MM.1S (cell line): ENCODE results near the gene ALPK3.

Source experiments
- DNase-seq: peaks from one replicate; pipeline ENCODE4 v3.0.0-alpha.2; 2015
- H2AFZ ChIP-seq: fragments of 300-600 bp; sonication (generic); 2 replicates; pipeline ENCODE4 v1.6.0; 2016; ENCODE audit warnings: antibody characterized with exemption, low read length
- H3F3A ChIP-seq: fragments of 300-600 bp; sonication (generic); 2 replicates; pipeline ENCODE4 v1.6.1; 2016; ENCODE audit warnings: mild to moderate bottlenecking, antibody characterized with exemption, low read length, moderate library complexity, mixed read lengths; ENCODE audit not compliant: insufficient read depth
- H3K27ac ChIP-seq: fragments of 300-600 bp; sonication (generic); 2 replicates; pipeline ENCODE4 v1.5.1; 2016; ENCODE audit warnings: mild to moderate bottlenecking, low read length
- H3K27me3 ChIP-seq: fragments of 300-600 bp; sonication (generic); replicated peaks from 2 replicates; pipeline ENCODE4 v1.6.0; 2016; ENCODE audit warnings: low read length; ENCODE audit not compliant: insufficient read depth
- H3K36me3 ChIP-seq: fragments of 300-600 bp; sonication (generic); replicated peaks from 2 replicates; pipeline ENCODE4 v1.6.1; 2016; ENCODE audit warnings: mild to moderate bottlenecking, low read length, mixed read lengths; ENCODE audit not compliant: insufficient read depth
- H3K4me1 ChIP-seq: fragments of 300-600 bp; sonication (generic); 2 replicates; pipeline ENCODE4 v1.6.1; 2016; ENCODE audit warnings: low read length, mixed read lengths
- H3K4me2 ChIP-seq: fragments of 300-600 bp; sonication (generic); 2 replicates; pipeline ENCODE4 v1.6.0; 2016; ENCODE audit warnings: low read depth, low read length
- H3K4me3 ChIP-seq: fragments of 300-600 bp; sonication (generic); 2 replicates; pipeline ENCODE4 v1.5.1; 2016; ENCODE audit warnings: low read length, mixed read lengths
- H3K79me2 ChIP-seq: fragments of 300-600 bp; sonication (generic); 2 replicates; pipeline ENCODE4 v1.6.1; 2016; ENCODE audit warnings: mixed run types, low read length, mixed read lengths
- H3K9ac ChIP-seq: fragments of 300-600 bp; sonication (generic); 2 replicates; pipeline ENCODE4 v1.6.1; 2016; ENCODE audit warnings: low read length, mixed read lengths
- H3K9me2 ChIP-seq: fragments of 300-600 bp; sonication (generic); replicated peaks from 2 replicates; pipeline ENCODE4 v1.6.1; 2016; ENCODE audit warnings: mild to moderate bottlenecking, low read length, mixed read lengths; ENCODE audit not compliant: insufficient read depth
- H3K9me3 ChIP-seq: fragments of 300-600 bp; sonication (generic); replicated peaks from 2 replicates; pipeline ENCODE4 v1.6.1; 2016; ENCODE audit warnings: mild to moderate bottlenecking, low read length, mixed read lengths; ENCODE audit not compliant: insufficient read depth
- H4K20me1 ChIP-seq: fragments of 300-600 bp; sonication (generic); 2 replicates; pipeline ENCODE4 v1.6.1; 2016; ENCODE audit warnings: mild to moderate bottlenecking, low read length, moderate library complexity, mixed read lengths; ENCODE audit not compliant: insufficient read depth
- CTCF ChIP-seq: fragments of 300-600 bp; sonication (generic); IDR thresholded peaks from 2 replicates; pipeline ENCODE4 v1.5.1; 2016; ENCODE audit warnings: antibody characterized with exemption, low read length, mixed read lengths
- EZH2 ChIP-seq: fragments of 300-600 bp; sonication (generic); optimal IDR thresholded peaks from 2 replicates; pipeline ENCODE3; 2017; ENCODE audit warnings: low read depth, mild to moderate bottlenecking, antibody characterized with exemption, low read length, mixed read lengths
- EZH2phosphoT487 ChIP-seq: fragments of 300-600 bp; sonication (generic); IDR thresholded peaks from 2 replicates; pipeline ENCODE4 v1.6.1; 2018; ENCODE audit warnings: antibody characterized with exemption, low read length

Gene ALPK3

DNA sequence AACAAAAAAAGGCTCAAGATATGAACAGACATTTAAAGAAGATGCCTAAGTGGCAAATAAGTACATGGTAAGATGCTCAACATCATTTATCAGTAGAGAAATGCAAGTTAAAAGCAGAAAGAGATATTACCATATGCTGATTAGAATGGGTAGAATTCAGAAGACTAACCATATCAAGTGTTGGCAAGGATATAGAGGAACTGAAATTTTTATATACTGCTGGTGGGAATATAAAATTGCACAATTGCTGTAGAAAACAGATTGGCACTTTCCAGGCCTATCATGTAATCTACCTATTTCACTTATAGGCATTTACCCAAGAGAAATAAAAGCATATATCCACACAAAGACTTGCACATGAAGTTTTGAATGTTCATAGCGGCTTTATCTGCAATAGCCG lies 84.4 kb downstream of the ALPK3 start:
- Histone ChIP-seq H3K27ac (no peak overlapping the region), H3K9me3 (no peaks in the 10 kb centered on the region), H3K79me2 (no peaks in the 10 kb centered on the region), H3F3A (no peaks in the 10 kb centered on the region), H2AFZ (no peak overlapping the region), H4K20me1 (no peaks in the 10 kb centered on the region), H3K9ac (no peak overlapping the region), H3K4me2 (no peak overlapping the region), H3K36me3 (no peaks in the 10 kb centered on the region), H3K4me1 (no peaks in the 10 kb centered on the region), H3K9me2 (no peaks in the 10 kb centered on the region), H3K4me3 (no peak overlapping the region), H3K27me3 (no peaks in the 10 kb centered on the region)
- TF ChIP-seq EZH2 (no peak), EZH2phosphoT487 (no peak), CTCF (no peak)
- no peak for DNase-seq

DNA sequence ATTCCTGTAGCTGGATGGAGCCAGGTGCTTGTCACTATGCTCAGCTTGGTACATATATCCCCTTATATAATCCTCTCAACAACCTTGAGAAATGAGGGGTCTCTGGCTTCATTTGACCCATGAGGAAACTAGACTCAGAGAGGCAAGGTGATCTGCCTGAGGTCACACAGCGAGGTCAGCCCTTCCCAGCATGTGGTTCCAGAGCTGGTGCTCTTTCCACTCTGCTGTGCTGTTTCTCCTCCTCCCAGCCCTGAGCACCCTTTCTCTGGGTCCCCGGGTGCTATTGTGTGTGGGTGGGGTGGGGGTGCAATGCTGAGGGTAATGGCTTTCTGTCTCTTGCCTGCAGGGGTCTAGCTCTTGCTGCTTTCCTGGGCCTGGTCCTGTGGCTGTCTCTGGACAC lies 86.6 kb downstream of the ALPK3 start:
- Histone ChIP-seq H3K4me2 (no peak overlapping the region), H3K27ac (no peak overlapping the region), H4K20me1 (no peaks in the 10 kb centered on the region), H3K9me2 (no peaks in the 10 kb centered on the region), H3K79me2 (no peaks in the 10 kb centered on the region), H3K4me1 (no peaks in the 10 kb centered on the region), H3K9ac (no peak overlapping the region), H3K9me3 (no peaks in the 10 kb centered on the region), H3K36me3 (no peaks in the 10 kb centered on the region), H3K4me3 (no peak overlapping the region), H3K27me3 (no peaks in the 10 kb centered on the region), H2AFZ (no peak overlapping the region), H3F3A (no peaks in the 10 kb centered on the region)
- no peak for DNase-seq
- TF ChIP-seq CTCF (no peak), EZH2phosphoT487 (no peak), EZH2 (no peak)

- DNase-seq, result no peak
- Histone ChIP-seq H4K20me1 (no peaks in the 10 kb centered on the region), H3K4me2 (no peak overlapping the region), H3F3A (no peaks in the 10 kb centered on the region), H3K9me3 (no peaks in the 10 kb centered on the region), H3K9me2 (no peaks in the 10 kb centered on the region), H3K27ac (no peak overlapping the region), H3K4me3 (no peak overlapping the region), H3K4me1 (no peaks in the 10 kb centered on the region), H3K36me3 (no peaks in the 10 kb centered on the region), H3K9ac (no peak overlapping the region), H3K27me3 (no peaks in the 10 kb centered on the region), H2AFZ (no peak overlapping the region), H3K79me2 (no peaks in the 10 kb centered on the region)
- TF ChIP-seq CTCF, result no peak
- no peak for TF ChIP-seq EZH2phosphoT487
- TF ChIP-seq EZH2, result no peak
Measured at GRCh38 chr15:84904419-84904818, 87.3 kb downstream of the ALPK3 start.
